ENCODE measurements around the gene S100B. TPM values are rescaled to one million over a fixed set of nuclear protein-coding genes. Genes with fewer than 3 reads are reported as not detected.
"Not testable (repeated sequence)": the region's sequence is repeated elsewhere in the genome, so short reads cannot be mapped to it uniquely, and the experiment has no call there.

S100B gene
- total RNA-seq, 2 experiments from 2014 or later: 0.25 to 0.32 TPM

- H3K27ac Mint-ChIP-seq: no peak overlapping the region
- H3K9me3 Mint-ChIP-seq: peaks cover 57% of the 10 kb centered on the region
- H3K27me3 Mint-ChIP-seq: peaks cover 15% of the 10 kb centered on the region
- H3K4me3 Mint-ChIP-seq: no peak overlapping the region
- peaks cover 60% of the 10 kb centered on the region for H3K36me3 Mint-ChIP-seq (ENCODE audit: low read depth)
- ChIA-PET CTCF (no interaction called here), POLR2A (no interaction called here)
- peaks cover 36% of the 10 kb centered on the region for H3K4me1 Mint-ChIP-seq
- DNase-seq: no peak
Observed at GRCh38 chr21:46585191-46585953, 19.5 kb downstream of the S100B start.

DNA sequence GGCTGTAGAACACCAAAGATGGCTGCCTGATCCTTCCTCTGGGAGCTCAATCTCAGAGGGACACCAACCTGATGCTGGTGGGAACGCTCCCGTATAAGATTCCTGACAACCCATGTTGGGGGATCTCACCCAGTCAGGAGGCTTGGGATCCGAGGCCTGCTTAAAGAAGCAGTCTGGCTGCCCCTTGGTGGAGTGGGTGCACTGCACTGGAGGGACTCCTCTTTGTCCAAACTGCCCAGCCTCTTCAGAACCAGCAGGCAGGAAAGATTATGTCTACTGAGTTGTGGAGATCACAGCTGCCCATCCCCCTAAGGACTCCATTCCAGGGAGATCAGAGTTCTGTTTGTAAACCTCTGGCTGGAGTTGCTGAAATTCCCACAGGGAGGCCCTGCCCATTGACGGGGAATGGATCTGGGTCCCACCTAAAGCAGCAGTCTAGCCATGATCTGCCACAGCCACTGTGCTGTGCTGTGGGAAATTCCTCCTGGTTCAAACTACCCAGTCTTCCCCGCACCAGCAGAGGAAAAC, 23.0 kb downstream of the S100B start:
- peaks cover 10% of the 10 kb centered on the region for H3K4me1 Mint-ChIP-seq
- H3K9me3 Mint-ChIP-seq: peaks cover 60% of the 10 kb centered on the region
- POLR2A ChIA-PET: no interaction called here
- no peak for DNase-seq
- no peak overlapping the region for H3K27ac Mint-ChIP-seq
- CTCF ChIA-PET: interaction anchor here (1.1 to 2.0 kb wide), 2 partner anchors 20 to 24 kb away, joined by 3 to 4 read pairs; no protein-coding TSS in a partner anchor
- peaks cover 5% of the 10 kb centered on the region for H3K27me3 Mint-ChIP-seq
- H3K36me3 Mint-ChIP-seq (ENCODE audit: low read depth): peaks cover 65% of the 10 kb centered on the region
- H3K4me3 Mint-ChIP-seq: no peak overlapping the region

GRCh38 chr21:46579394-46579793, 25.5 kb downstream of the S100B start:
- DNase-seq, POLR2A ChIA-PET, H3K27ac Mint-ChIP-seq, H3K27me3 Mint-ChIP-seq, H3K4me3 Mint-ChIP-seq, CTCF ChIA-PET: not testable (repeated sequence)
- Mint-ChIP-seq H3K4me1 (peaks cover 13% of the 10 kb centered on the region), H3K36me3 (ENCODE audit: low read depth) (peaks cover 58% of the 10 kb centered on the region), H3K9me3 (peaks cover 54% of the 10 kb centered on the region)

DNA sequence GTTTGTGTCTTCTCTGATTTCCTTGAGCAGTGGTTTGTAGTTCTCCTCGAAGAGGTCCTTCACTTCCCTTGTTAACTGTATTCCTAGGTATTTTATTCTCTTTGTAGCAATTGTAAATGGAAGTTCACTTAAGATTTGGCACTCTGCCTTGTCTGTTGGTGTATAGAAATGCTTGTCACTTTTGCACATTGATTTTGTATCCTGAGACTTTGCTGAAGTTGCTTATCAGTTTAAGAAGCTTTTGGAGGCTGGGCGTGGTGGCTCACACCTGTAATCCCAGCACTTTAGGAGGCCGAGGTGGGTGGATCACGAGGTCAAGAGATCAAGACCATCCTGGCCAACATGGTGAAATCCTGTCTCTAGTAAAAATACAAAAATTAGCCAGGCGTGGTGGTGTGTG, 27.1 kb downstream of the S100B start:
- CTCF ChIA-PET, POLR2A ChIA-PET, H3K27me3 Mint-ChIP-seq, H3K27ac Mint-ChIP-seq, DNase-seq, H3K4me3 Mint-ChIP-seq: not testable (repeated sequence)
- Mint-ChIP-seq H3K36me3 (ENCODE audit: low read depth) (peaks cover 65% of the 10 kb centered on the region), H3K9me3 (peaks cover 45% of the 10 kb centered on the region), H3K4me1 (peaks cover 13% of the 10 kb centered on the region)

DNA sequence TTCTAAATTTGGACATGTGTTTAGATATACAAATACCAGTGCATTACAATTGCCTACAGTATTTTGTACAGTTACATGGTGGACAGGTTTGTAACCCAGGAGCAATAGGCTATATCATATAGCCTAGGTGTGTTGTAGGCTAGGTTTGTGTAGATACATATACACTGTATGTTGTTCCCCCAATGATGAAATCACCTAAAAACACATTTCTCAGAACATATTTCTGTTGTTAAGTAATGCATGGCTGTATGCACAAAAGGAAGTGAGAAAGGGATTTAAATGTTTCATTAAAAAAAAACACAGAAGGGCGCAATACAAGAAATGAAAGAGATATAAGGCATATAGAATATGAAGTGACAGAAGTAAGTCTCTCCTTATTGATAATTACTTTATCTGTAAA, 32.0 kb downstream of the S100B start:
- Mint-ChIP-seq H3K4me3 (no peak overlapping the region), H3K36me3 (ENCODE audit: low read depth) (peaks cover 66% of the 10 kb centered on the region), H3K27ac (no peak overlapping the region), H3K27me3 (no peaks in the 10 kb centered on the region), H3K9me3 (peaks cover 21% of the 10 kb centered on the region), H3K4me1 (peaks cover 16% of the 10 kb centered on the region)
- ChIA-PET CTCF (interaction anchor here (1.0 kb wide), 1 partner anchor 10 kb away, joined by 3 read pairs; no protein-coding TSS in a partner anchor), POLR2A (no interaction called here)
- DNase-seq: no peak

DNA sequence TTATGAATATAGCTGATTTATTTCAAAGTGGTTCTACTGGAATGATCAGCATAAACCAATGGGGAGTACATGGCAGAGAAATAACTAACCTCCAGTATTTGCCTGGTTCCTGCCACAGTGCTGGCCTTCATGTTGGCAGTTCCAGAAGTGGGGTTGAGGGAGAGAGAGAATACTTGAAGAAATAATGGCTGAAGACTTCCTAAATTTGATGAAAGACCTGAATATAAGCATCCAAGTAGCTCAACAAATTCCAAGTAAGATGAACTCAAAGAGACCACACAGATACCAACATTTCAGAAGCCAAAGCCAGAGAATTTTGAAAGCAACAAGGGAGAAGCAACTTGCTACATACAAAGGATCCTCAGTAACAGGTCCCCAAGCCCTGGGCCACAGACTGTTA, 34.3 kb downstream of the S100B start:
- no peak for DNase-seq
- CTCF ChIA-PET: no interaction called here
- Mint-ChIP-seq H3K9me3 (peaks cover 11% of the 10 kb centered on the region), H3K27ac (no peak overlapping the region), H3K36me3 (ENCODE audit: low read depth) (peaks cover 72% of the 10 kb centered on the region), H3K27me3 (no peaks in the 10 kb centered on the region), H3K4me3 (no peak overlapping the region), H3K4me1 (peaks cover 30% of the 10 kb centered on the region)
- POLR2A ChIA-PET: no interaction called here

- Mint-ChIP-seq H3K36me3 (ENCODE audit: low read depth) (peaks cover 76% of the 10 kb centered on the region), H3K4me3 (no peak overlapping the region), H3K9me3 (peaks cover 7% of the 10 kb centered on the region), H3K27ac (no peak overlapping the region), H3K27me3 (no peaks in the 10 kb centered on the region), H3K4me1 (peaks cover 25% of the 10 kb centered on the region)
- POLR2A ChIA-PET: no interaction called here
- CTCF ChIA-PET: no interaction called here
- no peak for DNase-seq
Observed at GRCh38 chr21:46570119-46570518, 34.8 kb downstream of the S100B start.

DNA sequence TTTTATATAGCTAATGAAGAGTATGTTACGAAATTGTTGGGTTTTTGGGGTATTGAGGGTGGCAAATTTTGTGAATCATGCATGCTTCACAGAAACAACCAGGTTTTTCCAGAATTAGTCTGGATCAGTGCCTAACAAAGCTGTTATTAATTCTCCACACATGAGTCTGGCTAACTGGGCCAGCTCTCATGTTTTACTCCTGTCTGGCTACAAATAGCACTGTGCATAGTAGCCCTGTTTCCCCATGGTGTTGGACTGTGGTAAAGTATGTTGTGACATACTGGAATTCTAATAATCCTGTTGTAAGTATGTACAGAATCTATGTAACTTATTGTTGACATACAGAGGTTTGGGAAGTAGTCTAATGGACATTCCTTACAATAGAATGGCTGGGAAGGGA, 35.8 kb downstream of the S100B start:
- POLR2A ChIA-PET: no interaction called here

DNA sequence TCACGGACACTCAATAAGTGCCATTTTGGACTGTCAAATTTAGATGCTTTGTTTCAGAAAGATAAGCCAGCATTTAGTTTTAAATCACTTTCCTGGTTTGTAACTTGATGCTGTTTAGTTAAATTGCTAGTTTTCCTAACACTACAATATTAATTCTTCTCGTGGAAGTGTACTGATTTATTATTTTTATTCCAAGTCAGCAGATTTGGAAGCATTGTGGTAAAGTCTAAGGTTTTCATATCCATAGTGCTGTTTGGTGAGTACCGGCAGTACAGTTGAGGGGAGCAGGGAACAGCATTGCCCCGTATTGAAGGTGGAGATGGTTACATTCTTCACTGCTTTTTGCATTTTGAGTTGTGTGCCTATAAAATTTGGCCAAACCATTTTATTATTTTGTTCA, 36.3 kb downstream of the S100B start:
- ChIA-PET POLR2A (no interaction called here), CTCF (no interaction called here)
- no peak overlapping the region for H3K27ac Mint-ChIP-seq

More for the DNA sequence above, 35.8 kb downstream of the S100B start:
- no peak overlapping the region for H3K27ac Mint-ChIP-seq
- peaks cover 6% of the 10 kb centered on the region for H3K9me3 Mint-ChIP-seq
- no peak overlapping the region for H3K4me3 Mint-ChIP-seq
- CTCF ChIA-PET: no interaction called here
- no peak for DNase-seq
- peaks cover 83% of the 10 kb centered on the region for H3K36me3 Mint-ChIP-seq (ENCODE audit: low read depth)
- peaks cover 24% of the 10 kb centered on the region for H3K4me1 Mint-ChIP-seq
- H3K27me3 Mint-ChIP-seq: no peaks in the 10 kb centered on the region

DNA sequence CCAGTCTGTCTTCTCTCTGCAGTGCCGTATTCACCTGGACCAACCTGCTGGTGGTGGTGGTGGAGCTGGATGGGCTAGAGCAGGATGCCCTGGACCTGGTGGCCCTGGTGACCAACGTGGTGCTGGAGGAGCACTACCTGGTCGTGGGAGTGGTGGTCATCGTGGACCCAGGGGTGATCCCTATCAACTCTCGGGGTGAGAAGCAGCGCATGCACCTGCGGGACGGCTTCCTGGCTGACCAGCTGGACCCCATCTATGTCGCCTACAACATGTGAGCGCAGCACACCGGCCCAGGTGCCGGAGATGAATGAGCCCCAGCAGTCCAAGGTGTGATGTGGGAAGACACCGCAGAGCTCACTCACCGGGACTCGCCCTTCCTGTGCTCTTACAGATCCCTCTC, 37.5 kb downstream of the S100B start:
- POLR2A ChIA-PET: no interaction called here

More for the DNA sequence above, 36.3 kb downstream of the S100B start:
- no peaks in the 10 kb centered on the region for H3K27me3 Mint-ChIP-seq
- DNase-seq: no peak
- peaks cover 4% of the 10 kb centered on the region for H3K9me3 Mint-ChIP-seq
- no peak overlapping the region for H3K4me3 Mint-ChIP-seq
- H3K36me3 Mint-ChIP-seq (ENCODE audit: low read depth): peaks cover 83% of the 10 kb centered on the region
- peaks cover 24% of the 10 kb centered on the region for H3K4me1 Mint-ChIP-seq

GRCh38 chr21:46564391-46564790, 40.5 kb downstream of the S100B start:
- H3K27me3 Mint-ChIP-seq: no peaks in the 10 kb centered on the region
- H3K9me3 Mint-ChIP-seq: no peaks in the 10 kb centered on the region
- H3K36me3 Mint-ChIP-seq (ENCODE audit: low read depth): peaks cover 91% of the 10 kb centered on the region
- H3K27ac Mint-ChIP-seq: no peak overlapping the region
- peaks cover 60% of the 10 kb centered on the region for H3K4me1 Mint-ChIP-seq
- ChIA-PET POLR2A (no interaction called here), CTCF (interaction anchor here (1.3 to 2.3 kb wide), 2 partner anchors 9 to 13 kb away, joined by 3 to 11 read pairs; no protein-coding TSS in a partner anchor)
- no peak for DNase-seq
- no peak overlapping the region for H3K4me3 Mint-ChIP-seq

More for the DNA sequence above, 37.5 kb downstream of the S100B start:
- Mint-ChIP-seq H3K36me3 (ENCODE audit: low read depth) (peaks cover 84% of the 10 kb centered on the region), H3K4me1 (peaks cover 30% of the 10 kb centered on the region), H3K4me3 (no peak overlapping the region), H3K9me3 (peaks cover 4% of the 10 kb centered on the region), H3K27ac (peak overlapping the region; percentile 55), H3K27me3 (no peaks in the 10 kb centered on the region)
- DNase-seq: no peak
- CTCF ChIA-PET: interaction anchor here (1.8 kb wide), 1 partner anchor 8 kb away, joined by 4 read pairs; no protein-coding TSS in a partner anchor

GRCh38 chr21:46562964-46563607, 41.8 kb downstream of the S100B start:
- Mint-ChIP-seq H3K4me3 (no peak overlapping the region), H3K27me3 (no peaks in the 10 kb centered on the region), H3K4me1 (peaks cover 67% of the 10 kb centered on the region), H3K9me3 (no peaks in the 10 kb centered on the region), H3K36me3 (ENCODE audit: low read depth) (peaks cover 86% of the 10 kb centered on the region), H3K27ac (peak overlapping the region; percentile 65)
- POLR2A ChIA-PET: no interaction called here
- DNase-seq: no peak
- CTCF ChIA-PET: interaction anchor here (1.0 to 2.3 kb wide), 5 partner anchors 8 to 76 kb away, joined by 3 to 11 read pairs (median 4); no protein-coding TSS in a partner anchor

GRCh38 chr21:46562472-46562871, 42.4 kb downstream of the S100B start:
- POLR2A ChIA-PET: no interaction called here
- CTCF ChIA-PET: interaction anchor here (1.0 to 2.3 kb wide), 4 partner anchors 10 to 26 kb away, joined by 3 to 11 read pairs (median 4); no protein-coding TSS in a partner anchor
- Mint-ChIP-seq H3K9me3 (no peaks in the 10 kb centered on the region), H3K4me3 (no peak overlapping the region), H3K4me1 (peaks cover 68% of the 10 kb centered on the region), H3K36me3 (ENCODE audit: low read depth) (peaks cover 86% of the 10 kb centered on the region), H3K27ac (peak overlapping the region; percentile 95), H3K27me3 (no peaks in the 10 kb centered on the region)
- no peak for DNase-seq
